Psoas muscle (tissue), 8 donors: ENCODE measurements around the gene FNDC3B. TPM values are rescaled to one million over a fixed set of nuclear protein-coding genes. Genes with fewer than 3 reads are reported as not detected.

Source experiments
- ATAC-seq, 4 donors: fragments of 200-7000 bp; cut with Tn5 transposase; one replicate each; pipeline ENCODE4 v1.9.1; 2020; ENCODE audit warnings: moderate library complexity in 3 of 4, mild to moderate bottlenecking in 2 of 4
- DNase-seq, 2 donors: peaks; one replicate each; pipeline ENCODE4 v3.0.0-alpha.2; 2020
- H3K27ac ChIP-seq: fragments of 200-600 bp; one replicate; pipeline ENCODE4 v1.8.0; 2022
- H3K27me3 ChIP-seq, 3 donors: fragments of 200-600 bp in 1 of 3; one replicate each; pipeline versions ENCODE4 v1.6.1 to v1.8.0; 2013 to 2022; ENCODE audit warnings: low read length in 2 of 3, mild to moderate bottlenecking in 2 of 3, moderate library complexity in 1 of 3; ENCODE audit not compliant: insufficient read depth in 3 of 3
- H3K36me3 ChIP-seq, 2 donors: fragments of 200-600 bp in 1 of 2; one replicate each; pipeline versions ENCODE4 v1.6.1 to v1.8.0; 2013 to 2022; ENCODE audit warnings: low read depth in 1 of 2, mild to moderate bottlenecking in 1 of 2, moderate library complexity in 1 of 2; ENCODE audit not compliant: insufficient read depth in 1 of 2
- H3K4me1 ChIP-seq: fragments of 200-600 bp; one replicate; pipeline ENCODE4 v1.8.0; 2022
- H3K4me3 ChIP-seq: fragments of 200-600 bp; one replicate; pipeline ENCODE4 v1.8.0; 2022; ENCODE audit warnings: mild to moderate bottlenecking
- H3K9me3 ChIP-seq: fragments of 200-600 bp; one replicate; pipeline ENCODE4 v1.8.0; 2022
- WGBS, 3 donors: extraction: QIAGEN DNeasy Blood & Tissue Kit; methylation state at CpG; one replicate each; pipeline versions ENCODE4 v1.1.6 to v1.1.7; 2013; 5-methylcytosine and 5-hydroxymethylcytosine counted together
- intact Hi-C, 2 donors: fragments of 100-400 bp; cut with DNase I; formaldehyde crosslinking; loops; one replicate each; pipeline versions ENCODE4 v1.11.0 to v1.14.2; 2022
- polyA plus RNA-seq, 3 donors: library from polyadenylated mRNA; stranded (reverse); fragments of 200-250 nt; gene quantifications; one replicate each; pipeline ENCODE4 v1.2.3, GENCODE V29; 2013
- total RNA-seq, 4 donors: library from RNA; stranded (reverse); fragmentation: NEBNext Ultra II Directional in 2 of 4; extraction: Animal tissue kit (Norgen Biotek cat#: 25700) in 2 of 4; gene quantifications; one replicate each; pipeline versions ENCODE4 v1.2.1 to v1.2.4, GENCODE V29; 2021 to 2023
- TF ChIP-seq, protein P1 (sequence below): fragments of 200-600 bp; IDR thresholded peaks from one replicate; pipeline ENCODE4 v1.8.0; 2022; ENCODE audit warnings: antibody characterized with exemption
- donor health status: healthy with polysubstance abuse.
- donor health status: DM: no; HTN: no; CAD: no; lungs with moderate emphysema.
- donor health status: Bipolar disorder and iron deficiency.
- donor health status: healthy.
- donor health status: DM: yes; HTN: yes; CAD: no.
- donor health status: DM: no; HTN: no; CAD: no.
- donor health status: DM: no; HTN: no; CAD: no.
- donor health status: DM: yes; HTN: yes; CAD: no.

FNDC3B gene
- total and polyA plus RNA-seq, 7 donors, result 12.4 to 133 (median 50.8) TPM

DNA sequence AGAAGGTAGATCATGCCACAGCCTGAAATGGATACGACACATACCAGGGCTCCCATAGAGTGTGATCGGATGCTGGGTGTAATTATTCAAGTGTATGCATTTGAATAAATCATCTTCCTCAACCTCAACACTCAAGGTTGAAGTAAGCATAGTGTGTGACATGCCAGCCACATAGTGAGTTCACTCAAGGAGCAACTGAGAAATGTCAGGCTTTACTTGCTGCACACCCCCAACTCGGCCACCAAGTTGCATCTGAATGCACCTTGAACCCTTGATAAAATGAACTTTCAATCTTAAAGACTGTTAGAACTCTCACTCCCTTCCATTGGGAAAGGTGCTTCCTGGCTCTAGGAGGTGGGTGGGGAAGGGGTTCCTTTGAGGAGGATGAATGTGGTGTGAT, 287.6 kb downstream of the FNDC3B start:
- intact Hi-C loops, result no loop called here
- no peaks in the 10 kb centered on the region for H3K9me3 ChIP-seq
- peaks cover 7 to 62% of the 10 kb centered on the region in 2 donors for H3K36me3 ChIP-seq
- H3K27ac ChIP-seq, result no peak overlapping the region
- no peaks in the 10 kb centered on the region for H3K27me3 ChIP-seq
- DNase-seq, result no peak
- H3K4me3 ChIP-seq, result no peak overlapping the region
- peaks cover 22% of the 10 kb centered on the region for H3K4me1 ChIP-seq
- TF ChIP-seq, protein P1, sequence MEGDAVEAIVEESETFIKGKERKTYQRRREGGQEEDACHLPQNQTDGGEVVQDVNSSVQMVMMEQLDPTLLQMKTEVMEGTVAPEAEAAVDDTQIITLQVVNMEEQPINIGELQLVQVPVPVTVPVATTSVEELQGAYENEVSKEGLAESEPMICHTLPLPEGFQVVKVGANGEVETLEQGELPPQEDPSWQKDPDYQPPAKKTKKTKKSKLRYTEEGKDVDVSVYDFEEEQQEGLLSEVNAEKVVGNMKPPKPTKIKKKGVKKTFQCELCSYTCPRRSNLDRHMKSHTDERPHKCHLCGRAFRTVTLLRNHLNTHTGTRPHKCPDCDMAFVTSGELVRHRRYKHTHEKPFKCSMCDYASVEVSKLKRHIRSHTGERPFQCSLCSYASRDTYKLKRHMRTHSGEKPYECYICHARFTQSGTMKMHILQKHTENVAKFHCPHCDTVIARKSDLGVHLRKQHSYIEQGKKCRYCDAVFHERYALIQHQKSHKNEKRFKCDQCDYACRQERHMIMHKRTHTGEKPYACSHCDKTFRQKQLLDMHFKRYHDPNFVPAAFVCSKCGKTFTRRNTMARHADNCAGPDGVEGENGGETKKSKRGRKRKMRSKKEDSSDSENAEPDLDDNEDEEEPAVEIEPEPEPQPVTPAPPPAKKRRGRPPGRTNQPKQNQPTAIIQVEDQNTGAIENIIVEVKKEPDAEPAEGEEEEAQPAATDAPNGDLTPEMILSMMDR, result no peak
- WGBS, 3 donors, result 94 to 99% (median 96%) methylated on average over 3 of the region's 3 CpGs
- ATAC-seq, result no peak

DNA sequence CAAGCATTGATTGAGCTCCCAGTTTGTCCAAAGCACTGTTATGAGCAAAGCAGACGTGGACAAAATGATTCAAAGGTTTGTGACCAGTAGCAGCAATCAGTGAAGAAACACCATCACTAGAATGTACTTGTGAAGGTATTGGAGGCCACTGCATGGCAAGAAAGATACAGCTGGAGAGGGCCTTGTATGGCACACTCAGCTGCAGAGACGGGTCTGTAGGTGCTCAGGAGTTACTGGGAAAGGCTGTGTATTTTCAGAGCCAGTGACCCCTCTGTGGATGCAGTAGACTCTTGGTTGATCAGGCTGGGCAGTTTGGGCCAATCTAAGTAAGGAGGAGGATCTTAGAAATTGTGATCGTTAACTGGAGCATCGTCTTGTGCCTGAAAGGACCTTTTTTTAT, 288.9 kb downstream of the FNDC3B start:
- no peaks in the 10 kb centered on the region for H3K27me3 ChIP-seq
- H3K9me3 ChIP-seq, result no peaks in the 10 kb centered on the region
- intact Hi-C loops, result no loop called here
- WGBS, 3 donors, result 93 to 96% (median 93%) methylated on average over 4 of the region's 4 CpGs
- DNase-seq (no peak), ATAC-seq (no peak)
- peaks cover 7 to 65% of the 10 kb centered on the region in 2 donors for H3K36me3 ChIP-seq
- no peak overlapping the region for H3K4me3 ChIP-seq
- peaks cover 17% of the 10 kb centered on the region for H3K4me1 ChIP-seq
- TF ChIP-seq, protein P1, result no peak
- no peak overlapping the region for H3K27ac ChIP-seq

DNA sequence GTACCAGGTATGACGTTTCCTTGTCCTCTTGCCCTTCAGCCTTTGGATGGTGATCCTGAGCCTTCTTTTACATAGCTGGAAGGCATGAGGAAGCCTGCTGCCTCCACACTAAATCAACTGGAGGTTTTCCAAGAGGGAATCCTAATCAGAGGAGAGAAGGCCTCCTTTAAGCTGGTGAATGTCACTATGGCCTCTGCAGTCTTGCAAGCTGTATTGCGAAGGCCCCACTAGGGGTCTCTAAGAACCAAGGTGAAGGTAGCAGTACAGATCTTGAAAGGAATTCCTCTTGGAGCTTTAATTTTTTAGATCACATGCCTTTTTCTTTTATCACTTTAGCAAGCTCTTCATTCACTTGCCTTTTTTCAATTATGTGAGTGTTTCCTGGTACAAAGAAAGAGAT, 289.7 kb downstream of the FNDC3B start:
- WGBS, 3 donors, result 70 to 86% (median 79%) methylated on average over 2 of the region's 2 CpGs
- intact Hi-C loops, result no loop called here
- H3K9me3 ChIP-seq, result no peaks in the 10 kb centered on the region
- peaks cover 10 to 72% of the 10 kb centered on the region in 2 donors for H3K36me3 ChIP-seq
- no peak overlapping the region for H3K4me3 ChIP-seq
- H3K27me3 ChIP-seq, result no peaks in the 10 kb centered on the region
- peaks cover 10% of the 10 kb centered on the region for H3K4me1 ChIP-seq
- ATAC-seq (no peak), DNase-seq (no peak)
- no peak overlapping the region for H3K27ac ChIP-seq
- TF ChIP-seq, protein P1, result no peak

DNA sequence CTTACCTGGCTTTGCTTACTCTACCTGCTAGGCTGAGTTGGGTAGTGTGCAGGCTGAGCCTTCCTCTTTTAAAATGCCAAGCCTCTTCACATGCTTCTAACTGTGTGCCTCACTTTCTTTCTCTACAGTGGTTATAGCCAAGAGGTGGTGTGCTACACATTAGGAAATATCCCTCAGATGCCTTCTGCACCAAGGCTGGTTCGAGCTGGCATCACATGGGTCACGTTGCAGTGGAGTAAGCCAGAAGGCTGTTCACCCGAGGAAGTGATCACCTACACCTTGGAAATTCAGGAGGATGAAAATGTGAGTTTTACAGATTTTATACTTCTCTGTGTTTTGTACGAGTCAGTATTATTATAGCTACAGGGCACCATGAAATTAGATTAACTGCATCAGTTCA, 291.0 kb downstream of the FNDC3B start:
- ATAC-seq, result no peak
- Histone ChIP-seq H3K27me3 (no peaks in the 10 kb centered on the region), H3K9me3 (no peaks in the 10 kb centered on the region), H3K4me3 (no peak overlapping the region), H3K36me3 (peaks cover 10 to 74% of the 10 kb centered on the region in 2 donors), H3K27ac (no peak overlapping the region), H3K4me1 (no peaks in the 10 kb centered on the region)
- intact Hi-C loops, result loop anchor here (5.0 to 10.0 kb wide), 4 partner anchors 147 to 334 kb away; partner anchors contain the start of gene FNDC3B (in 2 of the 2)
- DNase-seq, result no peak
- TF ChIP-seq, protein P1, result no peak
- WGBS, 3 donors, result 42 to 58% (median 46%) methylated on average over 4 of the region's 4 CpGs
